Heart left ventricle (tissue), 13 donors: ENCODE data around the gene CD164L2.

ENCODE experiments used
- POLR2A ChIP-seq, 2 donors: fragments of 450-650 bp; IDR thresholded peaks; one replicate each; pipeline ENCODE4 v1.6.1; 2017; ENCODE audit warnings: antibody characterized with exemption in 2 of 2, mild to moderate bottlenecking in 2 of 2, moderate library complexity in 2 of 2
- TF ChIP-seq, protein P1 (sequence below), 12 donors: fragments of 200-600 bp; sonication (generic) in 4 of 12; IDR thresholded peaks; one replicate each; pipeline versions ENCODE4 v1.5.0 to v1.8.0; 2018 to 2022; ENCODE audit warnings: antibody characterized with exemption in 12 of 12, mild to moderate bottlenecking in 5 of 12
- donor health status: ischemic (EF 13 %, LVEDD 7.1; RV severe dilation, severe dysfunction).
- donor health status: DM: no; HTN: yes; CAD: no.
- donor health status: DM: no; HTN: no; CAD: no.
- donor health status: ischemic (EF 25% LVEDD 6.9; RV normal size, moderate dysfunction).
- donor health status: ischemic (EF 25% LVEDD 5.7; RV mildly dilated, moderate dysfunction).
- donor health status: ischemic (EF 35%, LVEDD 5.7; RV mildly dilated, moderate dysfunction).
- donor health status: nonischemic (EF 11% LVEDD 7.7; RV severe dilation, severe dysfunction).
- donor health status: DM: yes; HTN: yes; CAD: no.
- donor health status: PGD.
- donor health status: ischemic (EF 29% LVEDD 5.4; RV normal size, mild dysfunction).
- donor health status: nonischemic (EF 23%, LVEDD 6.1; RV moderate dilation, normal function).

DNA sequence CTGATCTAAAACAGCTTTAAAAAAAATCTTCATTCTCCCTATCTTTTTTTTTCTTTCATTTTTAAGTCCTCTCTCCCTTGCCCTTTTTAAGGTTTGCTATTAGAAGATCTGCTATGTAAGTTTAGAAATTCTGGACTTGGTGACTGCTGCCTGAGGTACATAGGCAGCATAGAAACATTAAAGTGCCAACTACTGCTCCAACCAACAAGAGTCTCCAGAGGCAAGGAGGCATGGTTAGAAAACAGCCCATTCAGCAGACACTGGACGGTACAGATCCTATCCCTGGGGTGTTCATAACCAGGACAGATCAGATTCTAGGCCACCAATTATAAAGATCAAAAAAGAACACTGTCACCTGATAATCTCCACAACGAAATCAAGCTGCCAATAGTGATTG, 45.9 kb upstream of the CD164L2 start:
- TF ChIP-seq, protein P1, sequence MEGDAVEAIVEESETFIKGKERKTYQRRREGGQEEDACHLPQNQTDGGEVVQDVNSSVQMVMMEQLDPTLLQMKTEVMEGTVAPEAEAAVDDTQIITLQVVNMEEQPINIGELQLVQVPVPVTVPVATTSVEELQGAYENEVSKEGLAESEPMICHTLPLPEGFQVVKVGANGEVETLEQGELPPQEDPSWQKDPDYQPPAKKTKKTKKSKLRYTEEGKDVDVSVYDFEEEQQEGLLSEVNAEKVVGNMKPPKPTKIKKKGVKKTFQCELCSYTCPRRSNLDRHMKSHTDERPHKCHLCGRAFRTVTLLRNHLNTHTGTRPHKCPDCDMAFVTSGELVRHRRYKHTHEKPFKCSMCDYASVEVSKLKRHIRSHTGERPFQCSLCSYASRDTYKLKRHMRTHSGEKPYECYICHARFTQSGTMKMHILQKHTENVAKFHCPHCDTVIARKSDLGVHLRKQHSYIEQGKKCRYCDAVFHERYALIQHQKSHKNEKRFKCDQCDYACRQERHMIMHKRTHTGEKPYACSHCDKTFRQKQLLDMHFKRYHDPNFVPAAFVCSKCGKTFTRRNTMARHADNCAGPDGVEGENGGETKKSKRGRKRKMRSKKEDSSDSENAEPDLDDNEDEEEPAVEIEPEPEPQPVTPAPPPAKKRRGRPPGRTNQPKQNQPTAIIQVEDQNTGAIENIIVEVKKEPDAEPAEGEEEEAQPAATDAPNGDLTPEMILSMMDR (IDR thresholded peaks at IDR 0.05) = no peak
- TF ChIP-seq POLR2A (IDR thresholded peaks at IDR 0.05) = no peak
